Muscle of leg (tissue), 11 donors: Measurements from ENCODE around the gene CHST15. TPM values are rescaled to one million over a fixed set of nuclear protein-coding genes. Genes with fewer than 3 reads are reported as not detected.

Experiments
- DNase-seq: peaks from one replicate; pipeline ENCODE4 v3.0.0; 2013
- H3K27ac ChIP-seq: one replicate; pipeline ENCODE4 v1.5.1; 2013; ENCODE audit warnings: mild to moderate bottlenecking, low read length, control low read depth
- H3K27me3 ChIP-seq: one replicate; pipeline ENCODE4 v1.6.1; 2013; ENCODE audit warnings: low read length; ENCODE audit not compliant: control insufficient read depth, insufficient read depth
- H3K36me3 ChIP-seq: one replicate; pipeline ENCODE4 v1.6.1; 2013; ENCODE audit warnings: low read length; ENCODE audit not compliant: control insufficient read depth, insufficient read depth
- H3K4me1 ChIP-seq: one replicate; pipeline ENCODE4 v1.6.1; 2013; ENCODE audit warnings: low read length; ENCODE audit not compliant: control insufficient read depth, insufficient read depth
- H3K4me3 ChIP-seq: one replicate; pipeline ENCODE4 v1.5.1; 2013; ENCODE audit warnings: low read length, control low read depth
- H3K9me3 ChIP-seq: replicated peaks from 2 replicates; pipeline ENCODE4 v1.6.1; 2013; ENCODE audit warnings: low read depth, low read length; ENCODE audit not compliant: control insufficient read depth
- WGBS: methylation state at CpG from one replicate; pipeline ENCODE4 v1.1.5; 2013; ENCODE audit warnings: missing lambda C conversion rate; ENCODE audit not compliant: insufficient coverage; 5-methylcytosine and 5-hydroxymethylcytosine counted together
- polyA plus RNA-seq, 8 donors: library from polyadenylated mRNA; unstranded; fragments of 120-200 nt; gene quantifications; one replicate each; pipeline versions ENCODE4 v1.2.1 to v1.2.3, GENCODE V29; 2013; ENCODE audit warnings: inconsistent platforms in 1 of 8, low replicate concordance in 1 of 8; ENCODE audit not compliant: insufficient read length in 8 of 8, insufficient read depth in 1 of 8
- total RNA-seq: library from RNA; stranded (reverse); fragments of 120-200 nt; gene quantifications from one replicate; pipeline ENCODE4 v1.2.4, GENCODE V29; 2013

The CHST15 gene
- total and polyA plus RNA-seq, 9 donors: 10.6 to 19.7 (median 16.3) TPM

DNA sequence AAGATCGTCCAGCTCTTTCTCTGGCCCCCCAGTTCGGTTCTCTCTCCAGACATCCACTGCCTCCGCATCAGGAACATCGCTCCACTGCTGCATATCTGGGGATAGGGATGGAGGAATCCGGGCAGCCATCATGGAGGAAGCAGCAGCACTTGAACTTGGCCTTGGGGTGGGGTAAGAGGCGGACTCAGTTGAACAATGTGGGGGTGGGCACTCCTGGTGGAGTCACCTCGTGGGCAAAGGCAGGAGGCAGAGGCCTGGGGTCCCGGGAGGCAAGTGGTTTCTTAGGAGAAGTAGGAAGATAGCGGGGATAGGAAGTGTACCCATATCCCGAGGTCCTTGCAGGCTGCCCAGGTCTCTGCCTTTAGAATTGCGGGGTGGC, 98.3 kb downstream of the CHST15 start:
- no peaks in the 10 kb centered on the region for H3K36me3 ChIP-seq
- WGBS: 4% methylated on average over 5 of the region's 11 CpGs
- H3K4me1 ChIP-seq: peaks cover 21% of the 10 kb centered on the region
- H3K9me3 ChIP-seq: no peaks in the 10 kb centered on the region
- DNase-seq: no peak
- peaks cover 40% of the 10 kb centered on the region for H3K27me3 ChIP-seq
- H3K4me3 ChIP-seq: no peak overlapping the region
- peak overlapping the region; percentile 42 for H3K27ac ChIP-seq

DNA sequence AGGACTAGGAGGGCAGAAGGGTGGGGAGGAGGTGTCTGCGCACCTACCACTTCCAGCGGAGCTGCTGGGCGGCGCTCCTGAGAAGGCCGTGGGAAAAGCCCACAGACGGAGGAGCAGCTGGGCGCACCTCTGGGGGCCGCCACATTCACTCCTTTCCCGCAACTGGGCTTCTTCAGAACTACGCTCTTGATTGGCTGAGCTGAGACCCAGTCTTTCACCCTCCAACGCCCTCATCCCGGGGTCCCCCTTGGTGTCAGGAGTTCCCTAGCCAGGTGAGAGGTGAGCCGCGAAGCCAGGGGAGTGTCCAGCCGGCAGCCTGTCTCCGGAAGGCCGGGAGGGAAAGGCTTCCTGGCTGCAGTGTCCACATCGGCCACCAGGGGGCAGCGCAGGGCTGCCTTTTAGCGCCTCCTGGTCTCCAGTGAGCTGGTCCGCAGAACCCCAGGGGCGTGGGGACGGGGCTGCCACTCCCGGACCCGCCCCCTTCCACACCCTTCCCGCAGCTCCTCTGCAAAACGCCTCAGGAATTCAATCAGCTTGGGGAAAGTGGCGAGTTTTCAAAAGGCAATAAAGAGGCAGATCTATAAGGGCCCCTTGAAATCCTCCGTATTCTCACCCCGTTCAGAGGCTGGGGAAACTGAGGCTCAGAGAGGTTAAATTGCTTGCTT, 98.8 kb downstream of the CHST15 start:
- DNase-seq: peak; percentile 85
- Histone ChIP-seq H3K27ac (no peak overlapping the region), H3K4me1 (peaks cover 21% of the 10 kb centered on the region), H3K9me3 (no peaks in the 10 kb centered on the region), H3K27me3 (peaks cover 42% of the 10 kb centered on the region), H3K36me3 (no peaks in the 10 kb centered on the region), H3K4me3 (no peak overlapping the region)
- 7% methylated on average over 14 of the region's 30 CpGs for WGBS

DNA sequence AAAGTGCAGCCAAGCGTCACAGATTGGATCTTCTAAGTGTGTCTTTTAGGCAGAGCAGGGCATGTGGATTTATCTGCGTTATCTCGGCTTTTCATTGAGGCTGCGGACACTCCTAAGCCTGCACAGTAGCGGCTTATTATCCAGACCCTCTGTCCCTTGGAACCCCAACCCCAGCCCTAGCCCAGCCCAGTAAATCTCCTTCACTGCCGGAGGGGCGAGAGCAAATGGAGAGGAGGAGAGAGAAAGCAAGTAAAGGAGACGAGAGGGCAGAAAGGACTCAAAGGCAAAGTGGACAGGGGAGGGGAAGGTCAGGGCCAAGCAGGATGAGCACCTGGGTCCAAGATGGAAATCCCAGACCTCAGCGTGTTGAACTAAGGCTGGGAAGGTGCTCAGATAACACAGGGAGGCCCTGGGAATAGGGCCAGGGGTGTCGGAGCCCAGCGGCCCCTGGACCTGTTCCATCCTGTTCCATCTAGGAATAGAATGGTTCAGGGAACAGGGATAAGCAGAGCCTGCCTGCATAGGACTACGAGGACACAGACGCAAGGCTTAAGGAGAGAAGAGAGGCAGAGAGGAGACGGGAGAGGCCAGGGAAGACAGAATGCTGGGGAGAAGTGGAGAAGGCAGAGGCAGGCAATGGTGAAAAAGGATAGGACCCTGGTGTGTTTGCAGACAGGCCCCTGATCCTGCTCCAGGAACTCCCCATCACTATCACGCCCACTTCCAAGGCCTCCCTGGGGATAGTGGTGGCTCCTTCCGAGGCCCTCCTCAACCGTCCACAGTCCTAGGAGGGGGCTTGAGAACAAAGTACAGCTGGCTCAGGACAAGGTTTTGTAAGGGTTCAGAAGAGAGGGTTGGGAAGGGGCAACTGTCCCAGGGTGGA, 99.6 kb downstream of the CHST15 start:
- 44% methylated on average over 9 of the region's 17 CpGs for WGBS
- H3K27ac ChIP-seq: no peak overlapping the region
- H3K27me3 ChIP-seq: peaks cover 42% of the 10 kb centered on the region

DNA sequence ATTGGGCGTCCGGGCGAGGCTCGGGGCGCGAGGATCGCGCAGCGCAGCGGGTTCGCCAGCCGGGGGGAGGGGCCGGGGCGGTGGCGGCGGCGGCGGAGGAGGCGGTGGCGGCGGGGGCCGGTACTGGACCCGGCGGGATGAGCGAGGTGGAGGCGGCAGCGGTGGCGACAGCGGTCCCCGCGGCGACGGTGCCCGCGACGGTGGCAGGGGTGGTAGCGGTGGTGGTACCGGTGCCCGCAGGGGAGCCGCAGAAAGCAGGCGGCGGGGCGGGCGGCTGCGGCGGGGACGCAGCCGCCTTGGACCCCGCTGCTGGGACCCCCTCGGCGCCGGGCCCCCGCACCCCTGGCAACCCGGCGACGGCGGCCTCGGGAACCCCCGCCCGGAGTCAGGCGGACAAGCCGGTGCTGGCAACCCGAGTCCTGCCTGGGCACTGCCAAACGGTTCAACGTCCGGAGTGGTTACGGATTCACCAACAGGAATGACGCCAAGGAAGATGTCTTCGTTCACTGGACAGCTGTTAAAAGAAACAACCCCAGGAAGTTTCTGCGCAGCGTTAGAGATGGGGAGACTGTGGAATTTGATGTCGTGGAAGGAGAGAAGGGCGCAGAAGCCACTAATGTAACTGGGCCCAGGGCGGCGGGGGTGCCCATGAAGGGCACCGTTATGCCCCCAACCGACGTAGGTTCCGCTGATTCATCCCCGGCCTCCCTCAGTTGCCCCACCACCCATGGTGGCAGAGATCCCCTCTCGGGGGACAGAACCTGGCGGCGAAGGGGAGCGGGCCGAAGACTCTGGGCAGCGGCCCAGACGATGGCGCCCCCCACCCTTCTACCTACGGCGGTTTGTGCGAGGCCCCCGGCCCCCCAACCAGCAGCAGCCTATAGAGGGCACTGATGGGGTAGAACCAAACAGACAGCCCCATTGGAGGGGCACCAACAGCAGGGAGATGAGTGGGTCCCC, 101.5 kb downstream of the CHST15 start:
- H3K27ac ChIP-seq: no peak overlapping the region
- H3K27me3 ChIP-seq: peaks cover 46% of the 10 kb centered on the region
- H3K4me1 ChIP-seq: peaks cover 18% of the 10 kb centered on the region
- DNase-seq: no peak
- H3K36me3 ChIP-seq: no peaks in the 10 kb centered on the region
- H3K4me3 ChIP-seq: no peak overlapping the region
- H3K9me3 ChIP-seq: no peaks in the 10 kb centered on the region
- 9% methylated on average over 80 of the region's 92 CpGs for WGBS

More for the DNA sequence above, 99.6 kb downstream of the CHST15 start:
- H3K4me1 ChIP-seq: peaks cover 21% of the 10 kb centered on the region
- no peaks in the 10 kb centered on the region for H3K9me3 ChIP-seq
- no peaks in the 10 kb centered on the region for H3K36me3 ChIP-seq
- H3K4me3 ChIP-seq: no peak overlapping the region
- no peak for DNase-seq

DNA sequence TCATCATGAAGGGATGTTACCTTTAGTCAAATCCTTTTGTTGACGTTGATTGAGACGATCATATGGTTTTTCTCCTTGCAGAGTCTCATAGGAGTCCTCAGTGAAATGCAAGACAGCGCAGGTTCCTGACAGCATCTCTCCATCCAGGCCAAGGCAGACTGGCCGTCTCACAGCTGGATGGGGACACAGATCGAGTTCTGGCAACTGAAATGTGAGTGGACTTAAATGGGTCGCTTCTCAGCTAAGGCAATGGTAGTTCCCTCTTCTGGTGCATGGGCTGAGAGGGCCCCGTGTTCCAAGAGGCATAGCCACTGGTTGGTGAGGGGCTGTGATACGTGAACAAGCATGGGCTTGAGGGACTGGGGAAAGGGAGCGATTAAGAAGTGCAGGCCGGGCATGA, 102.5 kb downstream of the CHST15 start:
- H3K27me3 ChIP-seq: peaks cover 47% of the 10 kb centered on the region
- H3K4me1 ChIP-seq: peaks cover 18% of the 10 kb centered on the region
- 74% methylated on average over 10 of the region's 10 CpGs for WGBS
- no peaks in the 10 kb centered on the region for H3K36me3 ChIP-seq
- H3K4me3 ChIP-seq: no peak overlapping the region
- no peak overlapping the region for H3K27ac ChIP-seq
- no peak for DNase-seq
- H3K9me3 ChIP-seq: no peaks in the 10 kb centered on the region

DNA sequence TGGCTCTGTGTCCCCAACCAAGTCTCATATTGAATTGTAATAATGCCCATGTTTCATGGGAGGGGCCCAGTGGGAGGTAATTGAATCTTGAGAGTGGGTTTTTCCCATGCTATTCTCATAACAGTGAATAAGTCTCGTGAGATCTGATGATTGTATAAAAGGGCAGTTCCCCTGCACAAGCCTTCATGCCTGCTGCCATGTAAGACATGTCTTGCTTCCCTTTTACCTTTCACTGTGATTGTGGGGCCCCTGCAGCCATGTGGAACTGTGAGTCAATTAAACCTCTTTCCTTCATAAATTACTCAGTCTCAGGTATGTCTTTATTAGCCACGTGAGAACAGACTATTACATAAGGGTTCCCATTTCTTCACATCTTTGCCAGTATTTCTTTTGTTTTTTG, 104.7 kb downstream of the CHST15 start:
- peaks cover 35% of the 10 kb centered on the region for H3K27me3 ChIP-seq
- DNase-seq: no peak
- H3K9me3 ChIP-seq: no peaks in the 10 kb centered on the region
- no peaks in the 10 kb centered on the region for H3K4me1 ChIP-seq
- no CpG with 5 or more reads among the region's 2 CpGs for WGBS
- H3K4me3 ChIP-seq: no peak overlapping the region
- no peaks in the 10 kb centered on the region for H3K36me3 ChIP-seq
- H3K27ac ChIP-seq: no peak overlapping the region

DNA sequence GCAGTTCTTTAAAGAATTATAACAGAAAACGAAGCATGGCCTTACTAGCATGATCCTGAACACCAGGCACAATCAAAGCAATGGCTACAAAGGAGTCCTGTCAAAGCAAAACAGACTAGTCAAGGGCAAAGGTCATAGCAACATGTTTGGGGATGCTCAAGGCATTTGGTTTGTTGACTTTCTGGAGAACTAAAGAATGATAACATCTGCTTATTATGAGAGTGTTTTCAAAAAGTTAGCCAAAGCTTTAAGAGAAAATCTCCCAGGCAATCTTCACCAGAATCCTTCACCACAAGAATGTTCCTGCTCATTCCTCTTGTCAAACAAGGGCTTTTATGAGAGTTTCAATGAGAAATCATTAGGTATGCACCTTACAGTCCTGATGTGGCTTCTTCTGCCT, 106.7 kb downstream of the CHST15 start:
- Histone ChIP-seq H3K4me3 (no peak overlapping the region), H3K36me3 (no peaks in the 10 kb centered on the region), H3K4me1 (no peaks in the 10 kb centered on the region), H3K27me3 (peaks cover 23% of the 10 kb centered on the region), H3K27ac (no peak overlapping the region), H3K9me3 (no peaks in the 10 kb centered on the region)
- DNase-seq: no peak
- no CpG with 5 or more reads among the region's 1 CpG for WGBS

DNA sequence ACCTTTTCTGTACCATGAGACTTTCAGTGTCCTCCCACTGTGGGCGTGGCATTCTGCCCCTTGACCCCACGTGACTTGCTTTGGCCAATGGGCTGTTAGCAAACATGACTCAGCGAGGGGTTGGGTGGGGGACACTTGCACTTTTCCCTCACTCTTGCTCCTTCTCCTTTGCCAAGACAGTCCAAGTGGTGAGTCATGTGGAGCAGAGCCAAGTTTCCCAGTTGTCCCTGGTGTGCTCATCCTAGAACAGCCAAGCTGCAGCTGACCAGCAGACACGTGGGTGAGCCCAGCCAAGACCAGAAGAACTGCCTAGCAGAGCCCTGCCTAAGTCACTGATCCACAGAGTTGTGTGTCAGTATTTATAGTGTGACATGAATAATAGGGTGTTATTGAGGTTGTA, 119.0 kb downstream of the CHST15 start:
- 66% methylated on average over 3 of the region's 4 CpGs for WGBS
- peaks cover 51% of the 10 kb centered on the region for H3K27me3 ChIP-seq
- DNase-seq: no peak

DNA sequence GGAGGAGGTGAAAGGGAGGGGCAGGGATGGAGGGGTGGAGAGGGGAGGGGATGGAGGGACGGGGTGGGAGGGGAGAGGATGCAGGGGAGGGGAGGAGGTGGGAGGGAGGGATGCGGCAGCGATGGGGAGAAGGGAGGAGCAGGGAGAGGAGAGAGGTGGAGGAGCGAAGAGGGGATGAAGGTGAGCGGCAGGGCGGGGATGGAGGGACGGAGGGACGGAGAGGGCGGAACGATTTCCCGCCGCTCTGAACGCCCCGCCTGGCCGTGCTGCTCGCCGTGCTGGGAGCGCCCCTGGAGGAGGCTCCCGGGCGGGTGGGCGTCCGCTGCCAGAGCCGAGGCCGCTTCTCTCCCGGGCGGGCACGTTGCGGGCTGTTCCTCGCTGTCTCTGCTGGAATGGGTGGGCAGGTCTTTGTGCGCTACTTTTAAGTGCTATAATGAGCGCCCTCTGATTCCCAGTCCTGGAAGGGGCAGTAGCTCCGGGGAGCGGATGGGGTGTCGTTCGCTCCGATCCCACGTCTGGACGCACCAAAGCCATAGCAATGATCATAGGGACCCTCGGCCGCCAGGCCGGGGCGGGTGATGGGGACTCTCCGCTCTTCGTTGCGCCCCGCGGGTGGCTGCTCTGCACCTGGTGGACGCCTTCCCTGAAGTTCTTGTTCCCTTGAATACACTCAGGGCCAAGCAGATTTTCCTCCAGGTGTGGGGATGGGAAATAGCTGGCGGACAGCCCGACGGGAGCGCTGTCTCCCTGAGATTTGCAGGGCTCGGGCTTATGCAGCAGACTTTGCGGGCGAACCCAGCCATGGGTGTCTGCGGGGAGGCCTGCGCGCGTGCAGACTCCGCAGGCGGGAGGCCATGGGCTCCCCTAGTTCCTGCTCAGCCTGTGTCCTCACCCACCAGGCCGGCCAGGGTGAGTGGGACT, 120.7 kb downstream of the CHST15 start:
- Histone ChIP-seq H3K27ac (no peak overlapping the region), H3K27me3 (peaks cover 64% of the 10 kb centered on the region), H3K36me3 (no peaks in the 10 kb centered on the region), H3K9me3 (peaks cover 11% of the 10 kb centered on the region), H3K4me3 (no peak overlapping the region), H3K4me1 (no peaks in the 10 kb centered on the region)
- 5% methylated on average over 45 of the region's 62 CpGs for WGBS
- DNase-seq: no peak

More for the DNA sequence above, 119.0 kb downstream of the CHST15 start:
- peaks cover 11% of the 10 kb centered on the region for H3K9me3 ChIP-seq
- H3K4me3 ChIP-seq: no peak overlapping the region
- H3K4me1 ChIP-seq: no peaks in the 10 kb centered on the region
- H3K27ac ChIP-seq: no peak overlapping the region
- H3K36me3 ChIP-seq: no peaks in the 10 kb centered on the region
